DMS53 (cell line): ENCODE measurements around the gene ZNF280D.
A peak's percentile ranks its signal among the peaks of the same experiment; 100 is the strongest.

Experiments
- DNase-seq: peaks from one replicate; lab custom pipeline; 2025; lab: John Stamatoyannopoulos, UW

ZNF280D gene

DNA sequence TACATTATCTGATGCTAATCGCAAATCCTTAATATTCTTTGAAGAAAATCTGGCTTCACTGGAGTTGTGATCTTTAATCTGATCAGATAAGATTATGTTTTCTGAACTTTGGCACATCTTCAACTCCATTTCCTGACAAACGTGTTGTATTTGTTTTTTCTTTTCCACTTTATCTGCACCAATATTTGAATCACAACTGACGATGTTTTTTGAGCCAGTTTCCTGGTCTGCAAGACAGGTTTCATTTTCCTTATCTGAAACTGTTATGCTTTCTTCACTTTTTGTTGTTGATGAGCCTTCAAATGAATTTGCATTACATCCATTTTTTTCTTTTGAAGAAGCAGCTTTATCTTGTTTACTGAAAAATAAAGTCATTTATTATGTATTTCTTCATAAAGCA, 101.5 kb downstream of the ZNF280D start:
- DNase-seq: no peak

DNA sequence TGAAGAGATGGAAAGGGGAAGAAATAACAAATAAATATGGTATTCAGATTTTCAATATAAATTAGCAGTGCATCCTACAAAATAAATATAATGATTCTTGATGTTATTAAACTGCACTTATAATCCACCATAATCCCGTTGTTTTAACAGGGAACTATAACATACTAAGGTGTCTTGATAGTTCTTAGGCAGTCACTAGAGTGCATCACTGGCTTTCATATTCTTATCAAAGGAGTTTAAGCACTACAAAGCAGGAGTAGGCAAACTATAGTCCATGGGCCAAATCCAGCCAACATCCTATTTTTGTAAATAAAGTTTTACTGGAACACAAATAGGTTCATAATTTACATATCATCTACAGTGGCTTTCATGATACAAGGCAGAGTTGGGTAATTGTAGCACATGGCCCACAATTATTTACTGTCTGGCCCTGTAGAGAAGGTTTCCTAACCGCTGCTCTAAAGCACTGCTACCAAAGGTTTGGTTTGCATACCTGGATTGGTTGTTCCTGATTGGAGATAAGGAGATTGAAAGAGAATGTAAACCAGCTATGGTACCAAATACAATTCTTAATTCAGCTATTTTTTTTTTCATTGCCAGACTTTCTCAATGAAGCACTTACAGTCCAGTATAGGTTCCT, 104.3 kb downstream of the ZNF280D start:
- DNase-seq: no peak

DNA sequence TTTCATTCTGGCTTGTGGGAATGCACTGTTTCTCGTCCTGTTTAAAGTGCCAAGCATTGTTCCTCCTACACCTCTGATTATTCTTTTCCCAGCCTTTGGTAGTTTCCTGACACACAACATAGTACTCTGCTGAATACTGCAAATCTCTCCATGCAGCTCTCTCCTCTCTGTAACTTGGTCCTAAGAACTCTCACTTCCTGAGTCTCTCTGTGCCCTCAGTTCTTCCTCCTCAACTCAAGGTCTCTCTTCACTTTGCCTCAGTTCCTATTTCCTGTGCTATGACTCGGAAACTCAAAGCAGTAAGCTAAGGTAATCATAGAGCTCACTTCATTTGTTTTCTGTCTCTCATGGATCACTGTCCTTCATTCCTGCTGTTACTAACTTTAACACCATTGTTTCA, 113.4 kb downstream of the ZNF280D start:
- no peak for DNase-seq

DNA sequence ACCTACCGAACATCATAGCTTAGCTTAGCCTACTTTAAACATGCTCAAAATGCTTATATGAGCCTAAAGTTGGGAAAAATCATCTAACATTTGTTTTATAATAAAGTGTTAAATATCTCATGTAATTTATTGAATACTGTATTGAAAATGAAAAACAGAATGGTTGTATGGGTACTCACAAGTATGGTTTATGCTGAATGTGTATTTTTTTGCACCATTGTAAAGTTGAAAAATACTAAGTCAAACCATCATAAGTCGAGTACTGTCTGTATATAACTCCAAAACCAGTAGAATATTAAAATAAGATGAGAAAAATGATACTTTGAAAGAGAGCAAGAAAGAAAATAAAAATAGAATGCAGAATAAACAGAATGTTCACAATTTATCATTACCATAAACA, 115.7 kb downstream of the ZNF280D start:
- no peak for DNase-seq

DNA sequence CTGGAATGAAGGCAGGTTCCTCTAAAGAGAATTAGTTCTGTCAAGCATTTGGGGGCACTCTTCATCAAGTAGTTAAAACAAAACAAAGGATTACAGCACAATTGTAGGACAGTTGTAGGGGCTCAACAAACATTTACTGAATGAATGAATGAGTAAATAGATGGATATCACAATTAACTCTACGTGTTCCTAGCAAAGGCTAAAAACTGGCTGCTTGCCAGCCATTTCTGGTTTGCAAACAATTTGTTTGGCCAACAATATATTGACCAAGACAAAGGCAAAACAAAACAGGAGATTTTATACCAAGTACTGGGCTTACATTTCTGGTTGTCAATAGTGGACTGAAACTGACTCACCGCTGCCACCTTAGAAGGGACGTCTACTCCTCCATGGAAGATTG, 116.8 kb downstream of the ZNF280D start:
- peak; percentile 37 for DNase-seq

DNA sequence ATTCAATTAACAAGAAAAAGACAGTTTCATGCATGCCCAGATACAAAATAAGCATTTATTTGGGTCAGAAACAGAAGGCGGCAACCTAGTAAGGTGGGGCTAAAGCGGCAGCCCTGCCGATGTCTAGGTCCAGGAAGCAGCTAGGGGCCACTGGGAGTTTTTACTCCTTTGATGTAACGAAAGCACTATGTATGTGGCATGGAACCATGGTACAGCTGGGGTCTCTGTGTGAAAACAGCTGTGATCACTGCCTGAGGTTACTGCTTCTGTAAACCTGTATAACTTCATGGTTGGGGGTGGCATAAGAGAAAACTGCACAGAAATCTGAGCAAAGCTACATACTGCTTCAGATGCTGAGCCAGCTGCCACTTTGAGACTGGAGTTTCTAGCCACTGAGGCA, 119.5 kb downstream of the ZNF280D start:
- DNase-seq: no peak

DNA sequence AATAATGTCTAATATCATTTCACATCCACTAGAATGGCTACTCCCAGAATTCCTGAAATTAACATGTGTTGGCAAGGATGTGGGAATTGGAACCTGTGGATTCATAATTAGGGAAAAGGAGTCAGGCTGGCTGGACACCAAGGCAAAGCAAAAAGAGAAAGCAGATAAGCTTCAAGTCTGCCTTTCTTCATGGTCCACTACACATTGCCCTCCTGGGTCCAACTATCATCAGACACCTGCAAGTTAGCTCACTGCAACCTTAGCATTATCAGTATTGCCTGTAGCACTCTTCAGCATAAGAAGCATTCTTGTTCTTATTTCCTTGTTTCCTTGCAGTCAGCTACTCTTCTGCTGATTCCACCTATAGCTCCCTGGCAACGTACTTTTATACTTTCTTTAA, 124.3 kb downstream of the ZNF280D start:
- no peak for DNase-seq

DNA sequence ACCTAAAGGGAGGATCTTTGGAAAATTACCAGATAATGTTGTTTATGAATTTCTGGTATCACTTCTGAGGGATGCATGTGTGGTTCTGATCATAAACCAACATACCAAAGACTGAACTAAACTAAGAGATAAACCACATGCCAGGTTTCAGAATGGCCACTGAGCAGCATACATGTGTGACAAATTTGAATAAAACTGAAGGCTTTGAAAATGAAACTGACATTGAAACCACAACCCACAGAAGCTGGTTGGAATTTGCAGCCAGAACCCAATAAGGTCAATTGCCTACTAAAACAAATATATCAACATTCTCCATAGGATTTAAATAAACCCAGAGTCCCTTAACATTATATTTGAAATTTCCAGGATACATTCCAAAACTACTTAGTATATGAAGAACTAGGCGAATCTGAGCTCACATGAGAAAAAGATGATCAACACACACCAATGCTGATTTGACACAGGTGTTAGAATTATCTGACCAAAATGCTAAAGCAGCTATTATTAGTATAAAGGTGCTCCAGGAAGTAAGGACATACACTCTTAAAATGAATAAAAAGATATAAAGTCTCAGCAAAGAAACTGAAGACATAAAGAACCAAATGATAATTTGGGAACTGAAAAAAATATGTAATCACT, 125.0 kb downstream of the ZNF280D start:
- DNase-seq: no peak

DNA sequence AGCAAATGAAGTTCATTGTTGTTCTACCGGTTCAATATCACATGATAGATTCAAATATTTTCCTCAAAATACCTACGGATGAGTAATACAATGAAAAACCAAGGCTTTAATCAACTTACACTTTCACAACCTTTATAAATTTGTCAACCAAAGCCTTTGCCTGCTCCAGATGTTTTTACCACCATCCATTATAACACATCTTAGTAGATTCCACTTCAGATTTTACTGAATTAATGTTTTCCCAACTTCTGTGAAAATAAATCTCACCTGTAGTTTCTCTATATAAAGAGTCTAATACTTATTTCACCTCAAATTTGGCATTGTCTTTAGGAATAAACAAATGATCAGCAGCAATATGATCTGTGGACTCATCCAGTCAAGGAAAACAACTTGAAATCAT, 131.1 kb downstream of the ZNF280D start:
- peak; percentile 3 for DNase-seq

DNA sequence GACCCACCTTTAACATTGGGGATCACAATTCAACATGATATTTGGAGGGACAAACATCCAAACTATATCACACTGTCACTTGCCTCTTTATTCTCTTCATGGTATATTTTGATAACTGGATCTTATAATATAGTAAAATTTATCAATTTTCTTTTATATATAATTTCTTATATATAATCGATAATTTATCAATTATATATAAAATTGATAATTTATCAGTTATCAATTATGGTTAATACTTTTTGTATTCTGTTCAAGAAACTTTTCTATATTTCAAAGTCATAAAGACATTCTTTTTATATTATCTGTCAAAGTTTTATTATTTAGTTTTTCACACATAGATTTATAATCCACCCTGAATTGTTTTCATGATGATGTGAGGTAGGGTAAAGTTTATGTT, 132.9 kb downstream of the ZNF280D start:
- DNase-seq: no peak

DNA sequence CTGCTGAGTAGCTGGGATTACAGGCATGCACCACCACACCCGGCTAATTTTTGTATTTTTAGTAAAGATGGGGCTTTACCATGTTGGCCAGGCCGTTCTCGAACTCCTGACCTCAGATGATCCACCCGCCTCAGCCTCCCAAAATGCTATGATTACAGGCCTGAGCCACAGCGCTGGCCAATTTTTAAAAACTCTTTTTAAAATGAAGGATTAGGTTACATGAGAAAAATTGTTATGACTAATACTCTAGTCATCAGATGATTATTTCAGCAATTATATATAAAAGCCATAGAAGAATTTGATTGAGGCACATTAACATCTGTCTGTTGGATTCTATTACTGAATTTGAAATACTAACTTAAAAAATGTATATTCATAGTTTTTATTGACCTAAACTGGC, 134.3 kb downstream of the ZNF280D start:
- DNase-seq: no peak

DNA sequence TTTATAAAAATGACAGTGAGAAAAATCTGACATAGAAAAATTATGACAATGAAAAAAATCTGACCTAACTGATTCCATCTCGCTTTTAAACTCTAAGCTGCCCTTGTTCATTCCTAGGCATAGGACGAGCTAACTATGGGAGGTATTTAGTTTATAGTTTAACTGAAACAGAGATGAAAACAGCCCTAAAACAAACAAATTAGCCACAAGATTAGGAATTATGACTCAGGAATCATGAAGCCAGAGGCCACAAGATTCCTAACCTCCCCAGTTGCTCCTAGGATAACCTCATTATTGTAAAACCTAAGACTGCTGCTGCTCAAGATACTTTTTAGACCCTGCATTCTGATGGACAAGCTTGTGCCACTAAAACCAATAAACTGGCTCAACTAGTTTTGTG, 145.6 kb downstream of the ZNF280D start:
- DNase-seq: no peak

DNA sequence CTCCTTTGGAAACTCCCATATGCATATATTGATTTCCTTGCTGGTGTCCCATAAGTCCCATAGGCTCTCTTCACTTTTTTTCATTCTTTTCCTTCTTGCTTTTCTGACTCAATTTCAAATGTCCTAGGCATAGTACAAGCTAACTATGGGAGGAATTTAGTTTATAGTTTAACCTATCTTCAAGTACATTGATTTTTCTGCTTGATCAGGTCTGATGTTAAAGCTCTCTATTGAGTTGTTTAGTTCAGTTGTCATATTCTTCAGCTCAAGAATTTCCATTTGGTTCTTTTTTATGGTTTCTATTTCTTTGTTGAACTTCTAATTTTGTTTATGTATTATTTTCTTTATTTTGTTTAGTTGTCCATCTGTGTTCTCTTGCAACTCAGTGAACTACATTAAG, 147.1 kb downstream of the ZNF280D start:
- DNase-seq: no peak

DNA sequence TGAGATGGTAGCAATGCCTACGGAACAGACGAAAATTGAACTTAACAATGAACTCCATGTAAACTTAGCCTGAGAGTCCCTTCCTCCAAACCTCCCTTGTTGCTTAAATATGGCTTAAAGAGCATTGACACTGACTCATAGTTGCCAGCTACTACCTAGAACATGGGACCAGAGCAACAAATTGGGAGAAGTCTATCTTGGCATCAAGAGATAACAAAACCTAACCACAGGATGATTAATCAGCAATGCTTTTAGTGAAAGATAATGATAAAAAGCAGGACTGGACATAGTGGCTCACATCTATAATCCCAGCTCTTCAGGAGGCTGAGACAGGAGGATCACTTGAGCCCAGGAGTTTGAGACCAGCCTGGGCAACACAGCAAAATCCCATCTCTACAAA, 150.5 kb downstream of the ZNF280D start:
- DNase-seq: no peak
